Skin of body (tissue), 2 donors: ENCODE measurements around the gene ACOT9. TPM values are rescaled to one million over a fixed set of nuclear protein-coding genes. Genes with fewer than 3 reads are reported as not detected.

Source experiments
- small RNA-seq: library from RNA; depleted of rRNA; stranded (forward); fragments of <200 nt; gene quantifications from one replicate; pipeline ENCODE3, GENCODE V24; 2014; ENCODE audit warnings: low replicate concordance
- total RNA-seq: library from RNA; depleted of rRNA; stranded (reverse); fragments of >200 nt; gene quantifications from one replicate; pipeline ENCODE4 v1.2.3, GENCODE V29; 2014

ACOT9 gene
- total RNA-seq, 1 donor from 2014 or later, result 28.3 TPM

Small RNAs within 50 kb of the gene (small RNA-seq; reads per million reads assigned to genes)
- gene RF00019, result not detected

Other genes with a start within 250 kb of the ACOT9 start
- gene PRDX4, start 75.8 kb downstream of the ACOT9 start, total RNA-seq, result 123 TPM
- 145 TPM for gene SAT1, start 39.9 kb upstream of the ACOT9 start, total RNA-seq
- gene APOO, start 164.7 kb upstream of the ACOT9 start, total RNA-seq, result 6.7 TPM
- gene CXorf58, start 164.7 kb upstream of the ACOT9 start, total RNA-seq, result not detected